Stimulated activated CD8-positive, alpha-beta memory T cell treated with anti-CD3 and anti-CD28 coated beads, Interleukin-15, amount 100 ng/mL, for 1 hour (primary cell): ENCODE measurements around the gene NIN.
A peak's percentile ranks its signal among the peaks of the same experiment; 100 is the strongest.

ENCODE experiments used
- DNase-seq: peaks from one replicate; pipeline ENCODE4 v3.0.0-alpha.2; 2020; ENCODE audit warnings: low read depth

NIN gene

GRCh38 chr14:50830932-50831725 is at the start of gene NIN:
Gene NIN, minus strand, starts transcription at chr14:50831162. Its CDS starts 9,106 bp downstream, at chr14:50822056.
- DNase-seq = no peak

GRCh38 chr14:50875359-50876070 is 44.6 kb upstream of the NIN start:
- no peak for DNase-seq

- DNase-seq = no peak
Observed at GRCh38 chr14:50874757-50875156, 43.8 kb upstream of the NIN start.

- DNase-seq = no peak
Observed at GRCh38 chr14:50871914-50872732, 41.2 kb upstream of the NIN start, which contains the start of gene ABHD12B. Gene ABHD12B, plus strand, starts transcription at chr14:50872053. Its CDS starts 122 bp downstream, at chr14:50872175.

- no peak for DNase-seq
Observed at GRCh38 chr14:50871228-50871627, 40.3 kb upstream of the NIN start.

GRCh38 chr14:50865391-50866076 is 34.6 kb upstream of the NIN start:
- no peak for DNase-seq

- no peak for DNase-seq
Observed at GRCh38 chr14:50864946-50865345, 34.0 kb upstream of the NIN start.

GRCh38 chr14:50864237-50864636 is 33.3 kb upstream of the NIN start:
- no peak for DNase-seq

- DNase-seq = no peak
Observed at GRCh38 chr14:50862036-50862570, 31.1 kb upstream of the NIN start.

GRCh38 chr14:50860478-50861086 is 29.6 kb upstream of the NIN start:
- peak; percentile 88 for DNase-seq

- no peak for DNase-seq
Observed at GRCh38 chr14:50859296-50859624, 28.3 kb upstream of the NIN start.

GRCh38 chr14:50856660-50857059 is 25.7 kb upstream of the NIN start:
- no peak for DNase-seq

GRCh38 chr14:50855558-50855957 is 24.6 kb upstream of the NIN start:
- DNase-seq = no peak

GRCh38 chr14:50854521-50854920 is 23.6 kb upstream of the NIN start:
- no peak for DNase-seq

GRCh38 chr14:50853891-50854290 is 22.9 kb upstream of the NIN start:
- DNase-seq = no peak

GRCh38 chr14:50846226-50846880 is 15.4 kb upstream of the NIN start:
- DNase-seq = no peak

- DNase-seq = no peak
Observed at GRCh38 chr14:50845166-50845565, 14.2 kb upstream of the NIN start.

GRCh38 chr14:50844391-50844790 is 13.4 kb upstream of the NIN start:
- no peak for DNase-seq

- DNase-seq = no peak
Observed at GRCh38 chr14:50839691-50840090, 8.7 kb upstream of the NIN start.

GRCh38 chr14:50839048-50839447 is 8.1 kb upstream of the NIN start:
- no peak for DNase-seq
